ENCODE measurements around the gene STRN.
"Not testable (repeated sequence)": the region's sequence is repeated elsewhere in the genome, so short reads cannot be mapped to it uniquely, and the experiment has no call there.

The STRN gene

DNA sequence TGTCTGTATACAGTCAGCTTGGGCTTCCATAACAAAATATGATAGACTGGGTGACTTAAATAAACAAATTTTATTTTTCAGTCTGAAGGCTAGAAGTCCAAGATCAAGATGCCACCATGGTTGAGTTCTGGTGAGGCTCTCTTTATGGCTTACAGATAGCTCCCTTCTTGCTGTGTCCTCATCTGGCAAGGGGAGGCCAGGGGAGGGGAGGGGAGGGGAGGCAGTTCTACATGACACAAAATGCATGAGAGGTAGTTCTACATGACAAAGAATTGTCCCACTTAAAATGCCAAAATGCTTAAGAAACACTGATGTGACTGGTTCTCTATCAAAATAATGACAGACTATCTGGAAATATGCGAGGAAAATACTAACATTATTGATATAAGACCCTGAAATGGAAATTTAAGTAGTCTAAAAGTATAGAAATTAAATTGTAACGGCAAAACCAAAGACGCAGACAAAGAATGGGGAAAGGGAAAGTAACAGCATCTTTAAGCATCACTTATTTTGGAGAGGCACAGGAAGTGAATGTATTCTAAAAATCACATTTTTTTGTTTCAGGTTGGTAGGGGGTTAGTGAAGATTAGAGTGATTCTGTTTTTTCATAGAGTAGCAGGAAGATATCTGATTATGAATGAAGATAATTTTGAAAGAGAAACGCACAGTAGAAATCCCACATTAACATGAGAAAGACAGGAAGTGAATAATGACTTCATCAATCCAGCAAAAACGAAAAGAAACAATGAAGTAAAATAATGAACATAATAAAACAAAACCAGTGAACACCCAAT, 131.4 kb downstream of the STRN start:
- no peak for DNase-seq

DNA sequence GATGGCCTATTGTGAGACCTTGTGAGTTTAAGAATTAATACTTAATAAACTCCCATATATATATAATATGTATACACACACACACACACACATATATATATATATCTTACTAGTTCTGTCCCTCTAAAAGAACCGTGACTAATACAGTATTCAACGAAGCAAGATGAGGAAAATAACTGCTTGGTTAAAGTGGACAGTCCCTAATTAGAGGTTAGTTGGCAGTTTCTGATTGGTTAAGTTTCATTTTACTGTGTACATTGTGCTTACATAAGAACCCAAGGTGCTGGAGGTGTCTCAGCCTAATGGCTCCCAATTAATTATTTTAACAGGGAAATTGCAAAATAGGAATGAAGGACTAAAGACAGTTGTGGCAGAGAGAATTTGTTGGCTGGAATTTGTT, 132.1 kb downstream of the STRN start:
- DNase-seq: no peak

DNA sequence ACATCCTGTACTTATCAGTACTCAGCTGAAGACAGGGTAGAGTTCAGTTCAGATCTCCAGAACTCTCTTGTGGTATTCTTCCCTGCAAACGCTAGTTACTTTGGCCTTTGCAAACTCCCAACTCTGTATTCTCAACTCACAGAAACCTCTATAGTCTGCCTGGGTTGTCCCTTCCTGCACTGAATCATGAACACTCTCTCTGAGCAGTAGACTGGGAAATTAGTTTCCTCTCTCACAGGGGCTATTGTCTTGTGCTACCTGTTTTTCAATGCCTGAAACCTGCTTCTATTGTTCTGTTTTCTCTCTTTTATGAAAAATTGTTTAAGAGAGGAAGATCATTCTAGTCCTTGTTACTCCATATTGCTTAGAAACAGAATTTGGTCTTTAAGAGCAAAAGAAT, 135.2 kb downstream of the STRN start:
- DNase-seq: no peak

DNA sequence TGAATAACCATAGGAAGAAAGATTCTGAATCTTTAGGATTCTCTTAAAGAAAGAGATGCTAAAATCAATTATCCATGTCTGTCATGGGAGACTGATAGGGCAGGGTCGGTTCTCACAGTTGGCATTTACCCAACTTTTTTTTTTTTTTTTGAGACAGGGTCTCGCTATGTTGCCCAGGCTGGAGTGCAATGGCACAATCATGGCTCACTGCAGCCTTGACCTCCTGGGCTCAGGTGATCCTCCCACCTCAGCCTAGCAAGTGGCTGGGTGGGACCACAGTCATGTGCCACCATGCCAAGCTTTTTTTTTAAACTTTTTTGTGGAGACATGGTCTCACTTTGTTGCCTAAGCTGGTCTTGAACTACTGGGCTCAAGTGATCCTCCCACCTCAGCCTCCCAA, 141.7 kb downstream of the STRN start:
- not testable (repeated sequence) for DNase-seq

- DNase-seq: no peak
Measured at GRCh38 chr2:36824273-36824672, 142.1 kb downstream of the STRN start.

DNA sequence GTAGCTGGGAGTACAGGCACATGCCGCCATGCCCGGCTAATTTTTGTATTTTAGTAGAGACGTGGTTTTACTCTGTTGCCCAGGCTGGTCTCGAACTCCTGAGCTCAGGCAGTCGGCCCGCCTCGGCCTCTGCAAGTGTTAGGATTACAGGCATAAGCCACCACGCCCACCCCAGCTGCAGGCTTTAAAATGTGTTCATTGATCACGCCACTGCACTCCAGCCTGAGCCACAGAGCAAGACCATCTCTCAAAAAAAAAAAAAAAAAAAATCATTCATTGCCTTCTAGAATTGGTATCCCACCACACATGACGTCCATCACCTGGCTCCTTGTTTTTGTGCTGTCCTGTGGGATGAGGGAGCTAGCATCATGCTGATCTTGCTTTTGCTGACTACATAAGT, 142.5 kb downstream of the STRN start:
- no peak for DNase-seq

GRCh38 chr2:36820942-36821605, 145.3 kb downstream of the STRN start:
- DNase-seq: no peak

DNA sequence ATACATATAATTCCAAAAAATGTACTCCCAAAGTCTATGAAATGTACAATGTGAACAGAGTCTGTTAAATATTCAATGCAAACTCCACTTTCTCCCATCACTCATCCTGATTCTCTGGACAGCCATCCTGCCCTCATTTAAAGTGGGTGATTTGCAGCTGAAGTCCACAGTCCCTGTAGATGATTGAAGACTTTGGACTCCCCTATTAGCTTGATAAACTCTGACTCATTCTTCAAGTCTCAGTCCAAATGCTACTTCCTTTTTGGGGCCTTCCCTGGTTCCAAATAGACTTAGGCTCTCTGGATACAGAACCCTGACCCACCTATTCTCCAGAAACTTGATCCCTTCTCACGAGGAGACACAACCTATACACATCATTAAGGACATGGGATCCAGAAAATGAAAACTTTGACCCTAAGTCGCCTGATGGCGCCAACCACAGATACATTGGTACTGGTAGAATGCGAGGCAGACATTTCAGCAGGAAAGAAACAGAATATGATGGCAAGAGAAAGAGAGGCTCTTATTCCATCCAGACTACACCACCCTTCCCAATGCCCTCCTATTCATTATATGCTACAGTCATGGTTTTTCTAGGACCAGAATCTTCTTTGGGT, 147.1 kb downstream of the STRN start:
- no peak for DNase-seq

GRCh38 chr2:36818542-36818941, 147.8 kb downstream of the STRN start:
- no peak for DNase-seq

DNA sequence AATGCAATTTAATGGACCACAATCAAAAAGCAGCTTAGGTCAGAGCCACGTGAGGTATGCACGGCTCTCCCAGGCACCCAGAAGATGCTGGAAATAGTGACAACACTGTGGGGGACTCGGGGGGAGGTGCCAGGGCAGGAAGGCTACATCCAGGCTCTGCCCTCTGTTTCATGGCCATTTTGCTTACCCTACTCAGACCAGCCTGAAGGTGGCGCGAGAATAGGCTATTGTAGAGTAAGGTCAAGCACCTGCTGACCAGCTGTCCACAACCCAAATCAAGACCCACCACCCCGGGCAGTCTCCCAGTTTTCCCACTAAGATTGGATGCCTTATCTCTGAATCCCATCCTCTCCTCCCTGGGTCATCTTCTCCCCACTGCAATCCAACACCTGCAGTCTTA, 154.1 kb downstream of the STRN start:
- DNase-seq: no peak

DNA sequence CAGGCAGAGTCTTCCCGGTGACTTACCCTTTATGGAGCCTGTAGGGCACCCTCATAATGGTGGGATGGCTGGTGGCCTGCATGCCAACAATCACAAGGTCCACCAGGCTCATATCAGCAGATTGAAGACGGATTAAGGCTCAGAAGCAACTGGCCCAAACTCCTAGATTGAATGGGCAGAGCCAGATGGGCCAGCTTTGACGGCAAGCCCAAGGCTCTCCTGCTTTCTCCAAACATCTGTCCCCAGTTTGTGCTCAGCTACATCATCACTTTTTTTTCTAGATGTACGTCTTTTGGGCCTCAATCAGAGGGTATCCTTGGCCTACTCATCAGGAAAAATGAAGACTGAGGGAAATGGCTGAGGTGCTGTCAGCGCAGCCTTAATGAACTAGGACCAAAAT, 155.3 kb downstream of the STRN start:
- no peak for DNase-seq

GRCh38 chr2:36809069-36809445, 157.3 kb downstream of the STRN start:
- DNase-seq: no peak

DNA sequence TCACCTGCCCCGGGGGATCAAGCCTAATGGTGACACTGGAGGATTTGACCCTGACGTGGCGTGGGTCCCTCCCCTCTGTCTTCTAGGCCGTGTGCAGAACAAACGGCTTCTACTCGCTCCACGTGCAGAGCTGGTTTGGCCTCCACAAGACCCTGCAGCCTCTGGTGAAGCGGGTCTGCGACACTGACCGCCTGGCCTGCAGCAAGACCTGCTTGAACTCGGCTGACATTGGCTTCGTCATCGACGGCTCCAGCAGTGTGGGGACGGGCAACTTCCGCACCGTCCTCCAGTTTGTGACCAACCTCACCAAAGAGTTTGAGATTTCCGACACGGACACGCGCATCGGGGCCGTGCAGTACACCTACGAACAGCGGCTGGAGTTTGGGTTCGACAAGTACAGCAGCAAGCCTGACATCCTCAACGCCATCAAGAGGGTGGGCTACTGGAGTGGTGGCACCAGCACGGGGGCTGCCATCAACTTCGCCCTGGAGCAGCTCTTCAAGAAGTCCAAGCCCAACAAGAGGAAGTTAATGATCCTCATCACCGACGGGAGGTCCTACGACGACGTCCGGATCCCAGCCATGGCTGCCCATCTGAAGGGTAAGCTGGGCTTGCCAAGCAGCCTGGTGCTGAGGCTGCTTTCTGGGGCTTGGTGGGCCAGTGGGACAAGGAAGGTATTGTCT, 157.8 kb downstream of the STRN start:
- no peak for DNase-seq

DNA sequence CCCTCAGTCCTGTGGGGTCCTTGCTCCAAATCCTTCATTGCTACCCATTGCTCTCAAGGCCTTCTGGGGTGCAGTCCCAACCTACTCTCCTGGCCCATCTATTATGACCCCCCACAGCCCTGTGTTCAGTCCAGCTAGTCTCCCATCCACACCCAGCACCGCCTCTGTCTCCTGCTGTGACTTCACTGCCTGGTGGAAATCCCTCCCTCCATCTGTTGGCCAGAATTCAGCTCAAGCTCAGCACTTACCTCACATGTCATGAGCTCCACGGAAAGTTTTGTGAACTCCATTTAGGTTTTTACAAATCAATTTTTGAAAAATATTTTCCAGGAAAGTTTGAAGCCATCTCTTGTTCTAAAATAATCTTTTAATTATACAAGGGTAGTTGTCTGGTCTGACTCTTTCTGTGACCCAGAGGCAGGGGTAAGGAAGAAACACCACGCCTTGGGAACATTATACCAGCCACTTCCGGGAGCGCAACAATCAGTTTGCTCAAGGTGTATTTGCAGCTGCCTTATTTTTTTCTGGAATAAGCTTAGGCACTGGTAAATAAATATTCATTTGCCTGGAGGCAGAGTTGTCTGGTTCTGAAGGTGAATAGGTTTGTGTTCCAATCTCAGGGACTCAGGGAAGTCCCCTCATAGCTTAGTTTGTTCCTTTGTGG, 159.0 kb downstream of the STRN start:
- DNase-seq: no peak

- DNase-seq: no peak
Measured at GRCh38 chr2:36805635-36806224, 160.6 kb downstream of the STRN start.

- DNase-seq: no peak
Measured at GRCh38 chr2:36802952-36803351, 163.4 kb downstream of the STRN start.

GRCh38 chr2:36801088-36801487, 165.2 kb downstream of the STRN start:
- DNase-seq: no peak

DNA sequence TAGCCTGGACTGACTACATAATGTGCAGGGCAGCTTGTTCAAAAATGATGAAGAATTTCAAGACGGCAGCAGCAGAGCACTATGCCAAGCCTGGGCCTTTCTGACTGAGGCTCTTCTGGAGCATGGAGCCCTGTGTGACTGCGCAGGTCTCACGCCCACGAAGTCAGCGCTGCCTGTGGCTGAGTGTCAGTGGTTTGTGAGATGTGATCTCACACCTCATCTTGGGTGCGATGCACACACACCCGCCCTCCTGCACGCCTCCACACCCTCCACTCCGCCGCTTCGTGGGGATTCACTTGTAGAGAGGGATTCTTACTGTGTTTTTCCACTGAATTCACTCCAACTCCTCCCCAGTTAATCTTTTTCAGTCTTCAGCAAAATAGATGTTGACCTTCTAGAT, 166.0 kb downstream of the STRN start:
- peak; percentile 3 to 26 for DNase-seq

GRCh38 chr2:36798724-36799123, 167.6 kb downstream of the STRN start:
- DNase-seq: no peak

GRCh38 chr2:36797324-36798070, 168.8 kb downstream of the STRN start:
- no peak for DNase-seq
